RPMI8226 (cell line): ENCODE measurements around the gene USP3.
"Not testable (repeated sequence)": the region's sequence is repeated elsewhere in the genome, so short reads cannot be mapped to it uniquely, and the experiment has no call there.

Experiments used
- DNase-seq: peaks from one replicate; pipeline ENCODE4 v3.0.0-alpha.2; 2015

The USP3 gene

DNA sequence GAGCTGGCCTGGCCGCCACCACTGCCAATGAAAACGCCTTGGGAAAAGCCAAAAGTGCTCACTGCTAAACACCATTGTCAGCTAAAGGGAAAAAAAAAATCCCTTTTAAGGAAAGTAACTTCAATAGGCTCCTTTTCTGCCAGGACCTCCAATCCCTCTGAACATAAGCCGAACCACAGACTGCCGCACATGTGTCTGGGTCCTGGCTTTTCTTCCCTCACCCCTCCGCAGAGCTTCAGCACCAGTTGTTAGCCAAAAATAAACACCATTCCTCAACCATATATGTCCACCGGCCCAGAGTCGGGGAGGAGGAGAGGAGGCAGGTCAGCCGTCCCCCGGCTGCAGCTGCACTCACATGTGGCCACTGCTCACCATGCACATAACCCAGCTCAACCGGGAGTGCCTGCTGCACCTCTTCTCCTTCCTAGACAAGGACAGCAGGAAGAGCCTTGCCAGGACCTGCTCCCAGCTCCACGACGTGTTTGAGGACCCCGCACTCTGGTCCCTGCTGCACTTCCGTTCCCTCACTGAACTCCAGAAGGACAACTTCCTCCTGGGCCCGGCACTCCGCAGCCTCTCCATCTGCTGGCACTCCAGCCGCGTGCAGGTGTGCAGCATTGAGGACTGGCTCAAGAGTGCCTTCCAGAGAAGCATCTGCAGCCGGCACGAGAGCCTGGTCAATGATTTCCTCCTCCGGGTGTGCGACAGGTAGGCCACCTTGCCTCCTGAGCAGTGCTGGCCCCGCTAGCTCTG lies 92.8 kb downstream of the USP3 start, which contains the start of gene FBXL22:
Gene FBXL22 (plus strand): TSS at position 350 of the 753 bp plus-strand sequence. CDS start 6 bp downstream, at position 356.
- no peak for DNase-seq

GRCh38 chr15:63597821-63598220 lies 93.4 kb downstream of the USP3 start:
- DNase-seq = no peak

DNA sequence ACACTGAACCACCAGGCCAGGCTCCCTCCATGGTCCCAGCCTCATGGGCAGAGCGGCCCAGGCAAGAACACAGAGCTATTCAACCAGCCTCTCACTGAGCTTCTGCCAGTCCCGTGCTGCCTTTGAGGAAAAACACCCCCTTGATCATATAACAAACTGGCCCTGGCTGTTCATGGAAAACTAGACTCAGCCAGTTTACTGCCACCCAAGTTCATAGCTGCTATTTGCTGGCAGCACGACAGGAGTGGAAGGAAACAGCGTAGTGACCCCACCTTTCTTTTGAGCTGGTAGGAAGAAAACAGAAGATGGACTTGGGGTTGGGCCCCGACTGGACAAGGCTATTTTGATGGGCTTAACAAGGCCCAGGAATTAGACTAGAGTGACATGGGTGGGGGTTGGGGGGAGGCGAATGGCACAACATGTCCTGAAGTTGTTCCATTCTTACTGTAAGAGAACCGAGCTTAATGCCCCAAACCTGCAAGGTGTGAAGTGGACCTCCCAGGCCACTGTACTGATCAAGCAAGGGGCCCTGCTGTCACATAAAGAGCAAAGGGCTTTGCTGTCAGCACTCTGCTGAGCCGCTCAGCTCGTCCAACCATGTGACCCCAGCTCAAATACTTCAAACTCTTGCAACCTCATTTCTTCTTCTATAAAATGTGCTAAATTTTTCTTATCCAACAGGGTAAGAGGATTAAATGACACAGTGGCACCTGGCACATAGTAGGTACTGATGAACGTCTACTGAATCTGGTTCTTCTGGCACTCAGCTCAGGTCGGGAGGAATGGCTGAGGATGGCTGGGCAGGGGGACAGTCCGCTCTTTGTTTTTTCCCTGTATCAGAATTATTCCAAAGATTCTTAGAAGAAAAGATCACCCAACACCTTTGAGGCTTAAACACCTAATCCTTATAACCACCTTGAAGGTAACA lies 94.3 kb downstream of the USP3 start:
- DNase-seq = no peak

GRCh38 chr15:63599401-63600000 lies 95.1 kb downstream of the USP3 start:
- DNase-seq = peak; percentile 87

- DNase-seq = peak; percentile 47
These were observed 95.7 kb downstream of the USP3 start for GRCh38 chr15:63600001-63600615.

DNA sequence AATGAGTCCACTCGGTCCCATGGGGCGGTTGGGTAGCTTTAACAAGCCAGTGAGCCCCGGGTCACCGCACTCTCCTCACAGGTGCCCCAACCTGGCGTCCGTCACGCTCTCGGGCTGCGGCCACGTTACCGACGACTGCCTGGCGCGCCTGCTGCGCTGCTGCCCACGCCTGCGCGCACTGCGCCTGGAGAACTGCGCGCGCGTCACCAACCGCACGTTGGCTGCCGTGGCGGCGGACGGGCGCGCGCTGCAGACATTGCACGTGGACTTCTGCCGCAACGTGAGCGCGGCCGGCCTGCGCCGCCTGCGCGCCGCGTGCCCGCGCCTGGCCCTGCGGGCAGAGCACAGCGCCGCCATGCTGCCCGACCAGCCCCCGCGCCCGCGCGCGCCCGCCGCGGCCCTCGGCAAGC lies 96.2 kb downstream of the USP3 start:
- peak; percentile 99 for DNase-seq

GRCh38 chr15:63601026-63601703 lies 96.8 kb downstream of the USP3 start:
- peak; percentile 70 for DNase-seq

DNA sequence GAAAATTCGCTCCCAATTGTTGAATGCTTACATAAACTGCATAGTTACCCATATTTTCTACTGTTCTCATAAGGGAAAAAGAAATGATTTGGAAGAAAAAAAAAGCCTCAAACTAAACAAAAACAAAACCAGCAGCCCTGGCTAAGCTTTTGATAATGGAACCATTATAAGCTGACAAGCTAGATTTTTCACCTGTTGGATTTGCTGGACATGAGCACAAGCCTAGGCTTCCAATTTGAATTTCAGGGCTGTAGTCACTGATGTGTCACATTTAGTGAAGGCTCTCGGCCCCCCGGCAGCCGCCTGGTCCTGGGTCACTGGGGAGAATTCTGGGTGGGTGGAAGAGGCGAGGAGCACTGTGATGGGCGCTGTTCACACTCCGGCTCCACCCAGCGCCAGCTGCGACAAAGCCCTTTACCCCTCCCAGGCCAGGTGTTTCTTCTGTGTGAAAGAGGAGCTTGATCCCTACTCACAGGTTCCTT lies 97.4 kb downstream of the USP3 start:
- DNase-seq = peak; percentile 80

DNA sequence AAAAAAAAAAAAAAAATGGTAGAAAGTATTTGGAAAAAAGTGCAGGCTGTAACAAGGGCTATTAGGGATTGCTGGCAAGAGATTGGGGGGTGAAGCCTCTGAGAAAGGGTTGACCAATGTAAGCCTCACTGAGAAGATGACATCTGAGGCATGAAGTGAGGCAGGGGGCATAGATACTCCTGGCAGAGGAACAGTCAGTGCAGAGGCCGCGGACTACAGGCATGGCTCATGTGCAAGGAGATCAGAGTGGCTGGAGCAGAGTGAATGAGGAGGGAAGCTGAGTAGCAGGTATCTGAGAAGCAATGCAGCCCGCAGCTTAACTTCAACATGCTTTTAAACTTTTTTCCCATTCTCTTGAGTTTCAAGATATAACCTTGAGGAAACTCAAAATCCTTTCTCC lies 98.2 kb downstream of the USP3 start:
- no peak for DNase-seq

DNA sequence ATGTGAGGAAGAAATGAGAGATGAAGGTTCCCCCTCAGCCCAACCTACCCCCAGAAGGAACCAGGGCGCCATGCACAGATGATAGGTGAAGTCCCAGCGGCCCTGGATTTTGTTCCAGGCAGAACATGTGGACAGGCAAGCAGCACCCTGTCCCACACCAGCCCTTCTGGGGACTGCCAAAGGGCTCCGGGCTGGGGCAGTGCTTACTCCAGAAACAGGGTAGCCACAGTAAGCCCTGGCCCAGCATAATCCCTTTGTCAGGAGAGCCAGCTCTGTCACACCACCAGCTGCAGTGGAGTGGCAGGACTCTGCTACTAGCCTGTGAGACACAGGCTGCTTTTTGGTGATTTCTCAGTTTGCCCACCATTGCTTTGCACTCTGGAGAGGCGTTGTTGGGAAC lies 99.1 kb downstream of the USP3 start:
- no peak for DNase-seq

DNA sequence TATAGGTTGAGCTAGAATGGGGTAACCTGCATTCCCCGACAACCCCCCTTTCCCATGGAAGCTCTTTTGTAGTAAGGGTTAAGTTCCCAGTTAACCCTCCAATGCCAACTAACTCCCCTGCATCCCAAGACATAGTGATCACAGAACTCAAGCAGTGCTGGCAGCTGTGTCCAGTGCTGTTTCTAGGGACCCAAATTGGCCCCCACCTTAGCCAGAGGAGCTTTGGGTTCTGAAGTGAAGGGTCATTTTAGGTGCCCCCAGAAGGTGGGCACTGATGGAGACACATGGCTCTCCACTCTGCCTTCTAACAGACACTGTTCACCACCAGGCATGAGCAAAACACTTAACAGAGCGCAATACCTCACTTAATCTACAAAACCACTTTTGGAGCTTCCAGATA lies 99.9 kb downstream of the USP3 start:
- DNase-seq = no peak

- no peak for DNase-seq
These were observed 100.6 kb downstream of the USP3 start for GRCh38 chr15:63605036-63605435.

- DNase-seq = no peak
These were observed 101.4 kb downstream of the USP3 start for GRCh38 chr15:63605816-63606215.

DNA sequence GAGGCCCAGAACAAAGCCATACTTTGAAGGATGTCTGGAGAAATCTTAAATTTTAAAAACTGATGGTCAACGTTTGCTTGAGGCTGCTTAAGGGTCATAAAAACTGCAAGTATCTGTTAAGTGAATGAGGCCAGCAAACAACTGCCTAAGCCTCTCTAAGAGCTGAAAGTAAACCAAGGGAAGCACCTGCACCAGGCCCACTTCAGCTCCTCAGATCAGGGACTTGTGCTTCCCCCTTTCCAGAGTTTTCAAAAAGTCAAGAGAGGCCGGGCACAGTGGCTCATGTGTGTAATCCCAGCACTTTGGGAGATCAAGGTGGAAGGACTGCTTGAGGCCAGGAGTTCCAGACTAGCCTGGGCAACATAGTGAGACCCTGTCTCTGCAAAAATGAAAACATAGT lies 101.9 kb downstream of the USP3 start:
- no peak for DNase-seq

DNA sequence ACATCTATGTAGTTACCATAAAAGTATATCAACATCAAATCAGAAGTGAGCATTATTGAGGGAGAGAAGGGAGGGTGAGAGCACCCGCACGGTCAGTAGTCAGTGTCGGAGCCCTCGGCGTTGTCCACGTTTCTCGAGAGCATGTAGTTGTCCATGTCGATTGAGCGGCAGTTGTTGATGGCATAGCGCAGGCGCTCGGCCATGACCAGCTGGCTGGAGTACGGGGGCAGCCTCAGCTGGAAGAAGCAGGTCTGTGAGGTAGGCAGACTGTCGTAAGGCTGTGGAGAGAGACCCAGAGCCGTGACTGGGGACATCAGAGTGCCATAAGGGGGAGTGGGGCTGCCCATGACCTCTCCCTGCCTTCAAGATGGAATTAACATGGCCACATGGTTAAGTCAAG lies 104.6 kb downstream of the USP3 start:
- DNase-seq = no peak

- no peak for DNase-seq
These were observed 105.1 kb downstream of the USP3 start for GRCh38 chr15:63609448-63609847.

- DNase-seq = peak; percentile 88
These were observed 105.9 kb downstream of the USP3 start for GRCh38 chr15:63610209-63610841.

DNA sequence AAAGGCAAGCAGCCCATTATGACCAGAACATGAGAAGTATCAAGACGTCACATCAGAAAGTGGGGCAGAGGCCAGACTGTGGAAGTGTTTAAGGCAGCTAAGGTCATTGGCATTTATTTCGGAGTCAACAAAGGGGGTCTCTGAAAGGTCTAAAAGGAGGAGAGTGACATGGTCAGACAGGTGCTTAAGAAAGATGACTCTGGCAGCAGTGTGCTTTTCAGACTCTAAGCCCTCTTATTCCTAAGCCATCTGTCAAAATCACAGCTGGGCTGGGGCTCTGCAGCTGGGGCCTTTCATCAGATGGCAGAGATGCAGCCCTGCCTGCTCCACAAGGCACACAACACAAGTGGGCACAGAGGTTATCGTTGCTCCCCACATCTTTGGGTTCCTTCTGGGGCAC lies 106.8 kb downstream of the USP3 start:
- DNase-seq = no peak

DNA sequence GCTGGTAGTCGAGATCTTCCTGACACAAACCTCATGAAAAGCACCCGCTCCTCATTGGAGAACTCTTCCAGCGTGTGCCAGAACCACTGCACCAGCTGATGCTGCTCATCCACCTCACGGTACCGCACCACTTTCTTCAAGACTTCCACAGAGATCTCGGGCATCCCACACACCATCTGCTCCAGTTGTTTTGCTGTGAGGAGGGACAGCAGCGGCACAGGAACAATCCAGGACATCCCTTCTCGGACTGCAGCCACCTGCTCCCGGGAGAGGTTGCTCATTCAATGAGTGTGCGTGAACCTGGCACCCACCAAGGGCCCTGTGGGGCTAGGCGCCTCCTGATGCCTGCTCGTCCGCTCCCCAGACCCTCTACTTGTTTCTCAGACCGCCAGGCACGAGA lies 107.9 kb downstream of the USP3 start:
- no peak for DNase-seq

- DNase-seq = no peak
These were observed 111.5 kb downstream of the USP3 start for GRCh38 chr15:63615935-63616334.

DNA sequence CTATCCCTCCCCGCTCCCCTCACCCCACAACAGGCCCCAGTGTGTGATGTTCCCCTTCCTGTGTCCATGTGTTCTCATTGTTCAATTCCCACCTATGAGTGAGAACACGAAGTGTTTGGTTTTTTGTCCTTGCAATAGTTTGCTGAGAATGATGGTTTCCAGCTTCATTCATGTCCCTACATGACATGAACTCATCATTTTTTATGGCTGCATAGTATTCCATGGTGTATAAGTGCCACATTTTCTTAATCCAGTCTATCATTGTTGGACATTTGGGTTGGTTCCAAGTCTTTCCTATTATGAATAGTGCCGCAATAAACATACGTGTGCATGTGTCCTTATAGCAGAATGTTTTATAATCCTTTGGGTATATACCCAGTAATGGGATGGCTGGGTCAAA lies 112.8 kb downstream of the USP3 start:
- not testable (repeated sequence) for DNase-seq

DNA sequence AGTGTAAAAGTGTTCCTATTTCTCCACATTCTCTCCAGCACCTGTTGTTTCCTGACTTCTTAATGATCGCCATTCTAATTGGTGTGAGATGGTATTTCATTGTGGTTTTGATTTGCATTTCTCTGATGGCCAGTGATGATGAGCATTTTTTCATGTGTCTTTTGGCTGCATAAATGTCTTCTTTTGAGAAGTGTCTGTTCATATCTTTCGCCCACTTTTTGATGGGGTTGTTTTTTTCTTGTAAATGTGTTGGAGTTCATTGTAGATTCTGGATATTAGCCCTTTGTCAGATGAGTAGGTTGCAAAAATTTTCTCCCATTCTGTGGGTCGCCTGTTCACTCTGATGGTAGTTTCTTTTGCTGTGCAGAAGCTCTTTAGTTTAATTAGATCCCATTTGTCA lies 113.2 kb downstream of the USP3 start:
- DNase-seq = not testable (repeated sequence)
